Mucosa of descending colon (tissue), 3 donors: ENCODE measurements around the gene CST4. TPM values are rescaled to one million over a fixed set of nuclear protein-coding genes. Genes with fewer than 3 reads are reported as not detected.
"Not testable (repeated sequence)": the region's sequence is repeated elsewhere in the genome, so short reads cannot be mapped to it uniquely, and the experiment has no call there.

Experiments used
- ATAC-seq: fragments of 200-7000 bp; cut with Tn5 transposase; one replicate; pipeline ENCODE4 v1.9.1; 2020; ENCODE audit warnings: mild to moderate bottlenecking, moderate library complexity
- DNase-seq, 3 donors: peaks; one replicate each; pipeline ENCODE4 v3.0.0-alpha.2; 2020
- H3K36me3 ChIP-seq: fragments of 200-600 bp; one replicate; pipeline ENCODE4 v1.8.0; 2021; ENCODE audit warnings: low read depth, mild to moderate bottlenecking
- H3K4me1 ChIP-seq: fragments of 200-600 bp; one replicate; pipeline ENCODE4 v1.8.0; 2021; ENCODE audit warnings: low read depth, mild to moderate bottlenecking
- H3K4me3 ChIP-seq: fragments of 200-600 bp; one replicate; pipeline ENCODE4 v1.8.0; 2021; ENCODE audit warnings: mild to moderate bottlenecking
- H3K9me3 ChIP-seq: fragments of 200-600 bp; one replicate; pipeline ENCODE4 v1.8.0; 2021; ENCODE audit warnings: mild to moderate bottlenecking
- CTCF ChIP-seq: fragments of 200-600 bp; IDR thresholded peaks from one replicate; pipeline ENCODE4 v1.8.0; 2022; ENCODE audit warnings: antibody characterized with exemption, mild to moderate bottlenecking
- intact Hi-C, 2 donors: fragments of 100-400 bp; cut with DNase I in 1 of 2; cut with micrococcal nuclease in 1 of 2; formaldehyde crosslinking; loops; one replicate each; pipeline versions ENCODE4 v1.11.0 to v1.11.1; 2022; cut with DNase I, micrococcal nuclease
- total RNA-seq, 3 donors: library from RNA; stranded (reverse); fragmentation: NEBNext Ultra II Directional in 2 of 3; extraction: Animal tissue kit (Norgen Biotek cat#: 25700) in 2 of 3; gene quantifications; one replicate each; pipeline versions ENCODE4 v1.2.1 to v1.2.4, GENCODE V29; 2021 to 2023
- donor health status: DM: no; HTN: no; CAD: no; lungs with moderate emphysema.
- donor health status: DM: no; HTN: no; CAD: no.
- donor health status: DM: no; HTN: yes; CAD: no.

The CST4 gene
- total RNA-seq, 3 donors from 2014 or later = not detected

- TF ChIP-seq CTCF = no peak
- intact Hi-C loops = no loop called here
Measured at GRCh38 chr20:23666698-23667097, 22.1 kb downstream of the CST4 start.

GRCh38 chr20:23666189-23666588 lies 22.6 kb downstream of the CST4 start:
- intact Hi-C loops = no loop called here
- peaks cover 2% of the 10 kb centered on the region for H3K4me1 ChIP-seq
- H3K9me3 ChIP-seq = no peaks in the 10 kb centered on the region
- no peak overlapping the region for H3K4me3 ChIP-seq
- H3K36me3 ChIP-seq = no peaks in the 10 kb centered on the region
- ATAC-seq (no peak), DNase-seq (no peak)
- no peak for TF ChIP-seq CTCF

More at GRCh38 chr20:23666698-23667097, 22.1 kb downstream of the CST4 start:
- no peaks in the 10 kb centered on the region for H3K9me3 ChIP-seq
- ATAC-seq (no peak), DNase-seq (no peak)
- no peak overlapping the region for H3K4me3 ChIP-seq
- H3K36me3 ChIP-seq = no peaks in the 10 kb centered on the region
- peaks cover 2% of the 10 kb centered on the region for H3K4me1 ChIP-seq

GRCh38 chr20:23664954-23665353 lies 23.9 kb downstream of the CST4 start:
- H3K4me3 ChIP-seq = no peak overlapping the region
- peaks cover 2% of the 10 kb centered on the region for H3K4me1 ChIP-seq
- H3K36me3 ChIP-seq = no peaks in the 10 kb centered on the region
- ATAC-seq (no peak), DNase-seq (no peak)
- TF ChIP-seq CTCF = no peak
- no peaks in the 10 kb centered on the region for H3K9me3 ChIP-seq
- intact Hi-C loops = no loop called here

- H3K4me3 ChIP-seq, DNase-seq, H3K9me3 ChIP-seq, H3K4me1 ChIP-seq, intact Hi-C loops, H3K36me3 ChIP-seq, ATAC-seq: not testable (repeated sequence)
Measured at GRCh38 chr20:23664046-23664445, 24.8 kb downstream of the CST4 start.

GRCh38 chr20:23663180-23663579 lies 25.7 kb downstream of the CST4 start:
- DNase-seq (no peak), ATAC-seq (no peak)
- H3K4me1 ChIP-seq = peaks cover 2% of the 10 kb centered on the region
- no peak for TF ChIP-seq CTCF
- no peak overlapping the region for H3K4me3 ChIP-seq
- H3K36me3 ChIP-seq = no peaks in the 10 kb centered on the region
- no peaks in the 10 kb centered on the region for H3K9me3 ChIP-seq
- intact Hi-C loops = no loop called here

GRCh38 chr20:23662276-23662870 lies 26.5 kb downstream of the CST4 start:
- ATAC-seq = no peak
- TF ChIP-seq CTCF = no peak
- Histone ChIP-seq H3K4me3 (no peak overlapping the region), H3K9me3 (no peaks in the 10 kb centered on the region), H3K36me3 (no peaks in the 10 kb centered on the region), H3K4me1 (peaks cover 2% of the 10 kb centered on the region)
- intact Hi-C loops = no loop called here
- no peak for DNase-seq
